Measurements from ENCODE around the gene CHST7.
"Not testable (repeated sequence)": the region's sequence is repeated elsewhere in the genome, so short reads cannot be mapped to it uniquely, and the experiment has no call there.

Gene CHST7

DNA sequence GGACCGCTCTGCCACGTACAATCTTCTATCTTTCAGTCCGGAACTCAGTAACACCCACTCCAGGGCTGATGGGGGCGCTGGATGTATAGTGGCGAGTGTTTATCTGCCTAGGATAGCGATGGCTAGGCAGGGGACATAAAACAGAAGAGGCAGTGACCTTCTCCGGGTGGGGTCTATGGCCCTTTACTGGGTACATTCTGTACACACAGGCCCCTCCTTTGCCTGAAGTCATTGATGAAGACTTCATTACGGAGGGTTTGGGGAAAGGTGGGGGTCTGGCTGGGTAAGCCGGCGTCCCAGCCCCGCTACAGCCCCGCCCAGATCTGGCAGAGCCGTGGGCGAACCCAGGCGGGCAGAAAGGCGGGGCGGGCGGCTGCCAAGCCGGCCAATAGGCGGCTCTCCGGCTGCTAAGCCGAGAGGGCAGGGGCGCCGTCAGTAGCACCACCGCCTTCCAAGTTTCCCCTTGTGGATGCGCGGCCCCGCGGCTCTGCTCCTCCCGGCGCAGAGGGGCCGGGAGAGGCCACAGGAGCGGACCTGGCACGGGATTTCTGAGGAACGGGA, at the start of gene CHST7:
TSS of gene CHST7 (plus strand) at position 435 of the 561 bp plus-strand sequence. CDS start 167 bp downstream, outside the sequence.
- DNase-seq, result peak in 1 of 2 donors; percentile 38

DNA sequence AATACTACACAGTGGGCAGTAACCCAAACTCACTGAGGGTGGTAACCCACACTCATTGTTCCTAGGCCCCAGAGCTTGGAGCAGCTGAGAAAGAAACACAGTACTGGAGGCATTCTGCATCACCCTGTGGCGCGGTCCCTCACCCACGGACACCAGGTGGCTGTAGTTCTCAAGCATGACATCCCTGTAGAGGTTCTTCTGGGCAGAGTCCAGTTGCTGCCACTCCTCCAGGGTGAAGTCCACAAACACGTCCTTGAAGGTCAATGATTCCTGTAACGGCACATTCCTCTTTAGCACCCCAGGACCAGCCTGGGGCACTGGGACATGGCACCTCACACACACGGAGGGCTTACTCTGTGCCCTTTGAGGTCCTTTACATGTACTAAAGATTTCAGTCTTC, 44.9 kb upstream of the CHST7 start:
- not testable (repeated sequence) for DNase-seq

DNA sequence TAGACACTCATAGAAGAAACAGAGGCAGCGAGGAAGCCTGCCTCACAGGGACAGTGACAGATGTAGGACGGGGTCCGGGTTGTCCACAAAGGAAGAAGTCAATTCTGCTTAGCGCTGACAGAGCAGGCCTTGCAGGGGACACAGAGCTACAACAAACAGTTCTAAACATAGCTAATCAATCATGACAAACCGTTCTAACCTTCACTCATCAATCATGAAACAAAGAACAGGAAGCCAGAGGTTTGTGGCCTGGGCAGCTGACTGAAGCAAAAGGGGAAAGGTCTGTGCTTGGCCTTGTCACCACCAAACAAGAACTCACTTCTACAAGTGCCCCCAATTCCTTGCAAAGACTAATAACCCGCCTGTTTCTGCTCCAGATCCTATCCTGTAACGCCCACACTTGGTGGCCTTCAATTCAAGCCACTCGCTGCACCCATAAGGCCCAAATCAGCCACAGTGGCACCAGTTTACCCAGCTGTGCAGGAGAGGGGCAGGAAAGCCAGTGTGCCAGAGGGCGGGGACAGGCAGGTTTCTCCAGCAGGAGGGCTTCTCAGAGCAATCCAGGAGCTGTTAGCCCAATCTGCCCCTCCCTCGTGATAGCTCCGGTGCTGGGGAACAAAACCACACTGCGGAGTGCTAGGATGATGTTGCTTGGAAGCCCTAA, 43.7 kb upstream of the CHST7 start:
- not testable (repeated sequence) for DNase-seq

DNA sequence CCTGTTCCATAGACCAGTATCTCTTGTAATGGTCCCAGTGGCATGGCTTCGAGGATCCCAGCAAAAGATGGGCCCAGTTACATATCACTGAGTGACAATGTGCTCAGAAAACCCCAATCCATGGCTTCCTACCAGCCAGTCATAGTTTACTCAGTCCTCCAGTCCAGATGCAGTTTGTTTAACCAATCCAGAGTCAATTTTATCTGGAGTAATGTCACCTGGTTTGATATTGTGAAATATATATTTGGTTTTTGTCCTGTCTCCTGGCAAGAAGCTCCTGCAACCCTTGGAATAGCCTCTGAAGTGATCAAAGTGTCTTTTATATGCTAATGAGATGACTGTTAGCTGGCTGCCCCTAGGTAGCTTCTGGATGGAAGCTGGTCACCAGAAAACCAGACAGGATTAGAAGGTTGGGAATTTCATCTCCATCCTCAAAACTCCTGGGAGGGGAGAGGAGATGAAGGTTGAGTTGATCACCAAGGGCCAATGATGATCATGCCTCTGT, 43.1 kb upstream of the CHST7 start:
- not testable (repeated sequence) for DNase-seq

DNA sequence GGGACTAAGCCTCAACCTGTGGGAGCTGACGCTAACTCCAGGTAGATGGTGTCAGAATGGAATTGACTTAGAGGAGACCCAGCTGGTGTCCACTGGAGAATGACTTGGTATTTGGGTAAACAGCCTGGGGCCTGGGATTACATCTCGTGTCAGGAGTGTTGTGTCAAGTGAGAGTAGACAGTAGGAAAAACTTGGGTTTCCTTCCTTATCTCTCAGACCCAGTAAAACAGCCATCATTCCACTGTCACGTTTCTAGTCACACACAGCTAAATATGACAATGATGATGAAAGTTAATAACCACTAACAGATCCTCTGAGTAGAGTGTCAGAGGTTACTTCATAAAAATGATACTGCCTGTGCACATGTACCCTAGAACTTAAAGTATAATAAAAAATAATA, 42.1 kb upstream of the CHST7 start:
- DNase-seq, result no peak

- DNase-seq, result no peak
Observed at GRCh38 chrX:46543441-46543840, 30.1 kb upstream of the CHST7 start.

- DNase-seq, result not testable (repeated sequence)
Observed at GRCh38 chrX:46544527-46544926, 29.0 kb upstream of the CHST7 start.

DNA sequence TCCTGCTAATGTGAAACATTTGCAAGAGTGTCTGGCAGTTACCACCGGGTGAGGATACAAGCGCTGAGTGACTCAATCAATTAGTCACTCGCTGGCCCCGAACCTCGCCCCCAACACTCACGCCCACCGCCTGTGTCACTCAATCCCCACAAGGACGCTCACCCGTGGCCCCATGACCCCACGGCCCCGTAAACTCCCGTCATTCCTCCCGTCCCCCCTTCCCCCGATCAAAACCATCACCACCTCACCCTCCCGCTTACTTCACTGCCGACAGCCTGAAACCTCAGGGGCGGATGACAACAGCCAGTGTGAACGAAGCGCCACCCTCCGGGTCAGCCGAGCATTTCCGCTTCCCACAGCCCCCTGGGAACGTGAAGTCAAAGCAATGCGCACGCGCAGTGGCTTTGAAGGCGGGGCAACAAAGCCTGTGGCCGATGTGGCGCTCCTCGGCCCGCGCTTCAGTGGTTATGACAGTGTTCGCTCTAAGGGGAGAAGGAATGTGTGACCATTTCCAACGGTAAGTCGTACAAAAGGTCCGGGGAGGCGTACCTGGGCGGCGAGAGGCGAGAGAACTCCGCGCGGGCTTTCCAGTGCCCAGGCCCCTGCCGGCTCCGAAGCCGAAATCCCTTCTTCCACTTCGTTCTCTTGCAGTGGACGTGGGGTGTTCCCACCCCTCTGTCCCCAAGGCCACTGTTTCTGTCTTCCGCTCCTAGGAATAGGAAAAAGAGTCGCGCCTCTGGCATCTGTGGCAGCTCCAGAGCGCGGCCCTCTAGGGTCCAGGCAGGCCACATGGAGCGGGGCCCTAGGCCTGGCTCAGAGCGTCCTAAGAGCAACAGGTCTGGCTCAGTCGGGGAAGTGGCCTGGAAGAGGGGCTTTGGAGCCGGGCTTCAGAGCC, 28.2 kb upstream of the CHST7 start, which contains the start of gene ZNF674:
TSS of gene ZNF674 (minus strand) at position 311 of the 895 bp plus-strand sequence. CDS start 3,334 bp downstream, outside the sequence.
- peak; percentile 86 to 89 for DNase-seq

DNA sequence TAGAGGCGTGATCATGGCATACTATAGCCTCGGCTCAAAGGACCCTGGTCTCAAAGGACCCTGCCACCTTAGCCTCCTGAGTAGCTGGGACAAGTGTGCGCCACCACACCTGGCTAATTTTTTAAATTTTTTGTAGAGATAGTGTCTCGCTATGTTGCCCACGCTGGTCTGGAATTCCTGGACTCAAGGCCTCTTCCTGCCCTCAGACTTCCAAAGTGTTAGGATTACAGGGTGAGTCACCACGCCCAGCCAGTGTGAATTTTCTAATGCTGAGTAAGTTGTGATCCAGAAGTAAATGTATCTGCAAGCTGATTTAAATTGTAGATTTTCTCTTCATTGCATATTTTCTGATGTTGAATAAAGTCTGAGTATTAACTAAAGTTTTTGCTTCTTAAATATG, 25.7 kb upstream of the CHST7 start:
- no peak for DNase-seq

DNA sequence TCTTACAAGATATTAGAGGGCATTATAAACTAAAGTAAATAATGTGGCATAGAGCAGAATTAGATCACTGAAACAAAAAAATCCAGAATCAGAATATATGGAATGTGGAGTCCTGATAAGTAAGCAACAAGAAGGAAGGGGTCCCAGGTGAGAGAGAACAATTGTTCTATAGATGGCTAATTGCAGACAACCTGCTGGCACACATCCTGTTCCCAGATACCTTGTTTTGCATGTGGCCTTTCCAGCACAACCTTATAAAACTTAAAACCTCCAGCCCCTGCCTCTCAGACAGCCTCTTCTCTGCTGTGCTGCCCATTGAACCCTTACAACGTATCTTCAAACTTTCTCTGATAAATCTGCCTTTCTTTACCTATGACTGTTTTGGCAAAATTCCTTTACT, 23.7 kb upstream of the CHST7 start:
- no peak for DNase-seq

- DNase-seq, result no peak
Observed at GRCh38 chrX:46551494-46552128, 22.0 kb upstream of the CHST7 start.

- DNase-seq, result no peak
Observed at GRCh38 chrX:46553935-46554334, 19.6 kb upstream of the CHST7 start.

GRCh38 chrX:46554942-46555341, 18.6 kb upstream of the CHST7 start:
- DNase-seq, result no peak

DNA sequence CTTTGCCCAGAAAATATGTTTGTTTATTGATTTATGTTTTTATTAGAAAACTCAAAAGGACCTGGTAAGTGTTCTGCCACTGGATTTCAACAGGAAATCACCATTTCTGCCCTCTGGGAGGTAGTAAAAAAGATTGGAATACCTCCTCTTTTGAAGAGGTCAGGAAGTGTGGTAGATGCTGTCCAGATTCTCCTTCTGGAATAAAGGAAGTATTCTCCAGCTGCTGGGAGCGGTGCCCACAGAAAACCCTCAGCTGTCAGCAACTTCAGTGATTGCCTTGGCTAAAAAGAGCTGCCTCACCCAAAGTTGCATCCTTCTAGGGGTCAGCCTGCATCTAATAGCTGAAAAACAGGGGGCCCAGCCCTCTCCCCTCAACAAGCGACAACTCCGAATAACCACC, 14.5 kb upstream of the CHST7 start:
- no peak for DNase-seq

- no peak for DNase-seq
Observed at GRCh38 chrX:46561824-46562657, 11.5 kb upstream of the CHST7 start.

DNA sequence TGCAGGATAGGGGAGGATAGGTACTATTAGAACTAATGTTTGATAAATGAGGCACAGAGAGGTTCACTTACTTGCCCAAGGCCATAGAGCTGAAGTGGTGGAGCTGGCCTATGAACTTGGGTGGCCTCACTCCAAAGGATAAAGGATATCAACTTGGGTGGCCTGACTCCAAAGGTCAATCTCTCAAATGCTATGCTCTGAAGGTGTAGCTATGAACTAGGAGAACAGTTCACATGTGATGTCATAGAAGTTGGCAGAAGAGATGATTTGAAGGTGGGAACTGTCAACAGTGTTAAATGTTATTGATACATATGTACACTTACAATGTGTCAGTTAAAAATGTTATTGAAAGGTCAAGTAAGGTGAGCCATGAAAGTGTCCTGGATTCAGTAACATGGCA, 6.2 kb upstream of the CHST7 start:
- no peak for DNase-seq

DNA sequence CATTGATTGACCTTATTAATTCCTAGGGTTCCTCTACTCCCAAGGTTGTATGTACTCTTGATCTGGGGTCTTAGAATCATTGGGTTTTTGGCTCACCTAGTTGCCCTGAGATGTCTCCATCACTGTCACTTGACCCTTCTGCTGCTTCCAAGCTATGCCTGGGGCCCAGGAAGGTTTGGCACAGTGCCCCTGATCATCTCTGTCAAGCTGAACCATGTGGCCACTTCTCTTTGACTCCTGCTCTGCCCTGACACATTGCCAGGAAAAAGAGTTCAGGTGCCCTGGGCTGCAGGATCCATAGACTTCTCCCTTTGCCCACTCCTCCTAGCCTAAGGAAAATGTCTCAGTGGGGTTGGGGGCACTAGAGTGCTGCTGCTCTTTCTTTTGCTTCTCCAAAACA, 3.9 kb upstream of the CHST7 start:
- DNase-seq, result no peak

GRCh38 chrX:46571423-46572339, 1.9 kb upstream of the CHST7 start:
- no peak for DNase-seq

- no peak for DNase-seq
Observed at GRCh38 chrX:46572340-46572936, 1.1 kb upstream of the CHST7 start.
